MM.1S (cell line): ENCODE data around the gene PDZD8.

Experiments used
- DNase-seq: peaks from one replicate; pipeline ENCODE4 v3.0.0-alpha.2; 2015
- H2AFZ ChIP-seq: fragments of 300-600 bp; sonication (generic); 2 replicates; pipeline ENCODE4 v1.6.0; 2016; ENCODE audit warnings: antibody characterized with exemption, low read length
- H3F3A ChIP-seq: fragments of 300-600 bp; sonication (generic); 2 replicates; pipeline ENCODE4 v1.6.1; 2016; ENCODE audit warnings: mild to moderate bottlenecking, antibody characterized with exemption, low read length, moderate library complexity, mixed read lengths; ENCODE audit not compliant: insufficient read depth
- H3K27ac ChIP-seq: fragments of 300-600 bp; sonication (generic); 2 replicates; pipeline ENCODE4 v1.5.1; 2016; ENCODE audit warnings: mild to moderate bottlenecking, low read length
- H3K27me3 ChIP-seq: fragments of 300-600 bp; sonication (generic); replicated peaks from 2 replicates; pipeline ENCODE4 v1.6.0; 2016; ENCODE audit warnings: low read length; ENCODE audit not compliant: insufficient read depth
- H3K36me3 ChIP-seq: fragments of 300-600 bp; sonication (generic); replicated peaks from 2 replicates; pipeline ENCODE4 v1.6.1; 2016; ENCODE audit warnings: mild to moderate bottlenecking, low read length, mixed read lengths; ENCODE audit not compliant: insufficient read depth
- H3K4me1 ChIP-seq: fragments of 300-600 bp; sonication (generic); 2 replicates; pipeline ENCODE4 v1.6.1; 2016; ENCODE audit warnings: low read length, mixed read lengths
- H3K4me2 ChIP-seq: fragments of 300-600 bp; sonication (generic); 2 replicates; pipeline ENCODE4 v1.6.0; 2016; ENCODE audit warnings: low read depth, low read length
- H3K4me3 ChIP-seq: fragments of 300-600 bp; sonication (generic); 2 replicates; pipeline ENCODE4 v1.5.1; 2016; ENCODE audit warnings: low read length, mixed read lengths
- H3K79me2 ChIP-seq: fragments of 300-600 bp; sonication (generic); 2 replicates; pipeline ENCODE4 v1.6.1; 2016; ENCODE audit warnings: mixed run types, low read length, mixed read lengths
- H3K9ac ChIP-seq: fragments of 300-600 bp; sonication (generic); 2 replicates; pipeline ENCODE4 v1.6.1; 2016; ENCODE audit warnings: low read length, mixed read lengths
- H3K9me2 ChIP-seq: fragments of 300-600 bp; sonication (generic); replicated peaks from 2 replicates; pipeline ENCODE4 v1.6.1; 2016; ENCODE audit warnings: mild to moderate bottlenecking, low read length, mixed read lengths; ENCODE audit not compliant: insufficient read depth
- H3K9me3 ChIP-seq: fragments of 300-600 bp; sonication (generic); replicated peaks from 2 replicates; pipeline ENCODE4 v1.6.1; 2016; ENCODE audit warnings: mild to moderate bottlenecking, low read length, mixed read lengths; ENCODE audit not compliant: insufficient read depth
- H4K20me1 ChIP-seq: fragments of 300-600 bp; sonication (generic); 2 replicates; pipeline ENCODE4 v1.6.1; 2016; ENCODE audit warnings: mild to moderate bottlenecking, low read length, moderate library complexity, mixed read lengths; ENCODE audit not compliant: insufficient read depth
- EZH2 ChIP-seq: fragments of 300-600 bp; sonication (generic); optimal IDR thresholded peaks from 2 replicates; pipeline ENCODE3; 2017; ENCODE audit warnings: low read depth, mild to moderate bottlenecking, antibody characterized with exemption, low read length, mixed read lengths
- EZH2phosphoT487 ChIP-seq: fragments of 300-600 bp; sonication (generic); IDR thresholded peaks from 2 replicates; pipeline ENCODE4 v1.6.1; 2018; ENCODE audit warnings: antibody characterized with exemption, low read length
- TF ChIP-seq, protein P1 (sequence below): fragments of 300-600 bp; sonication (generic); IDR thresholded peaks from 2 replicates; pipeline ENCODE4 v1.5.1; 2016; ENCODE audit warnings: antibody characterized with exemption, low read length, mixed read lengths

Gene PDZD8

DNA sequence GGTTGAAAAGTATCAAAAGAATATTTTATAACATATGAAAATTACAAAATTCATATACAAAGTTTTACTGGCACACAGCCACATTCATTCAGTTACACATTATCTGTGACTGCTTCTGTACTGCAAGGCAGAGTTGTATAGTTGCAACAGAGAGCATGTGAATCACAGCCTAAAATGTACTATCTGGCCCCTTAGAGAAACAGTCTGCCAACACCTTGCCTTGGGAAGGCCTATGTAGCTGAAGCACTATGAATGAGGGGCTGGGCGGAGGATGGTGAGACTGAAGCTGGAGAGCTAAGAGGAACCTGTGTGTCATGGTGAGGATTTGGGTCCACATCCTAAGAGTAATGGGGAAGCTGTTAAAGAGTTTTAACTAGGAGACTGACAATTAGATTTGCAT, 35.7 kb downstream of the PDZD8 start:
- DNase-seq, result no peak
- no peaks in the 10 kb centered on the region for H3K9me3 ChIP-seq
- no peak for TF ChIP-seq EZH2phosphoT487
- H3K4me3 ChIP-seq, result no peak overlapping the region
- no peak overlapping the region for H3K9ac ChIP-seq
- no peak overlapping the region for H3K4me2 ChIP-seq
- no peaks in the 10 kb centered on the region for H3K27me3 ChIP-seq
- no peaks in the 10 kb centered on the region for H3K36me3 ChIP-seq
- H2AFZ ChIP-seq, result no peak overlapping the region
- no peak overlapping the region for H3K27ac ChIP-seq
- no peaks in the 10 kb centered on the region for H3K9me2 ChIP-seq
- H3F3A ChIP-seq, result no peaks in the 10 kb centered on the region
- H3K4me1 ChIP-seq, result no peaks in the 10 kb centered on the region
- H3K79me2 ChIP-seq, result peaks cover 31% of the 10 kb centered on the region
- no peaks in the 10 kb centered on the region for H4K20me1 ChIP-seq

DNA sequence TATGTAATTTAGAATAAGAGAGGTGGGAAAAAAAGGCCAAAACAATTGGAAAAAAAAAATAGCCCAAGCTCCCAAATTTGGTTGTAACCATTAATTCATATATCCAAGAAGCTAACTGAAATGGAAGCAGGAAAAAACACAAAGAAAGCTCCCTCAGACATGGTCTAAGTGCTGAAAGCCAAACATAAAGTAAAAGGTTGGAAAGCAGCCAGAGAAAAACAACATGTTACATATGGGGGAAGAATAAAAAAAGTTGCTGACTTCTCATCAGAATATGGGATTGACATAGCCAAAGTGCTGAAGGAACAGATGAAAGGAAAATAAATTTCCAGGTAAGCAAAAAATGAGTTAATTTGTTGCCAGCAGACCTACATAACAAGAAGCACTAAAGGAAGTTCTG, 40.3 kb downstream of the PDZD8 start:
- Histone ChIP-seq H3K9me2 (no peaks in the 10 kb centered on the region), H3F3A (no peaks in the 10 kb centered on the region), H3K27me3 (no peaks in the 10 kb centered on the region), H2AFZ (no peak overlapping the region), H3K4me2 (no peak overlapping the region), H3K4me3 (no peak overlapping the region), H3K36me3 (no peaks in the 10 kb centered on the region), H3K27ac (no peak overlapping the region), H3K9me3 (no peaks in the 10 kb centered on the region), H3K79me2 (peaks cover 23% of the 10 kb centered on the region), H3K4me1 (no peaks in the 10 kb centered on the region), H4K20me1 (no peaks in the 10 kb centered on the region), H3K9ac (no peak overlapping the region)
- DNase-seq, result no peak
- TF ChIP-seq EZH2phosphoT487, result no peak
- TF ChIP-seq, protein P1, sequence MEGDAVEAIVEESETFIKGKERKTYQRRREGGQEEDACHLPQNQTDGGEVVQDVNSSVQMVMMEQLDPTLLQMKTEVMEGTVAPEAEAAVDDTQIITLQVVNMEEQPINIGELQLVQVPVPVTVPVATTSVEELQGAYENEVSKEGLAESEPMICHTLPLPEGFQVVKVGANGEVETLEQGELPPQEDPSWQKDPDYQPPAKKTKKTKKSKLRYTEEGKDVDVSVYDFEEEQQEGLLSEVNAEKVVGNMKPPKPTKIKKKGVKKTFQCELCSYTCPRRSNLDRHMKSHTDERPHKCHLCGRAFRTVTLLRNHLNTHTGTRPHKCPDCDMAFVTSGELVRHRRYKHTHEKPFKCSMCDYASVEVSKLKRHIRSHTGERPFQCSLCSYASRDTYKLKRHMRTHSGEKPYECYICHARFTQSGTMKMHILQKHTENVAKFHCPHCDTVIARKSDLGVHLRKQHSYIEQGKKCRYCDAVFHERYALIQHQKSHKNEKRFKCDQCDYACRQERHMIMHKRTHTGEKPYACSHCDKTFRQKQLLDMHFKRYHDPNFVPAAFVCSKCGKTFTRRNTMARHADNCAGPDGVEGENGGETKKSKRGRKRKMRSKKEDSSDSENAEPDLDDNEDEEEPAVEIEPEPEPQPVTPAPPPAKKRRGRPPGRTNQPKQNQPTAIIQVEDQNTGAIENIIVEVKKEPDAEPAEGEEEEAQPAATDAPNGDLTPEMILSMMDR, result no peak
- no peak for TF ChIP-seq EZH2

DNA sequence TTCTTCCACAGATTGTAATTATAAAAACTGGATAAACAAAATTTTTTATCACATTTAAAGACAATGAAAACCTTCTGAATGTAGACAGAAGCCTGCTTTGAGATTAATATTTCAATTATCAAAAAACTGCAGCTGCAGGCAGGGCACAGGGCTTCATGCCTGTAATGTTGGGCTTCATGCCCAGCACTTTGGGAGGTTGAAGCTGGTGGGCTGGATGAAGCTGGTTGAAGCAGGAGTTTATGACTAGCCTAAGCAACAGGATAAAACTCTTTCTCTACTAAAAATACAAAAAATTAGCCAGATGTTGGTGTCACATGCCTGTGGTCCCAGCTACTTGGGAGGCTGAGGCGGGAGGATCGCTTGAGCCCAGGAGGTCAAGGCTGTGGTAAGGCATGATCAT, 41.2 kb downstream of the PDZD8 start:
- peaks cover 26% of the 10 kb centered on the region for H3K79me2 ChIP-seq
- no peak overlapping the region for H3K27ac ChIP-seq

DNA sequence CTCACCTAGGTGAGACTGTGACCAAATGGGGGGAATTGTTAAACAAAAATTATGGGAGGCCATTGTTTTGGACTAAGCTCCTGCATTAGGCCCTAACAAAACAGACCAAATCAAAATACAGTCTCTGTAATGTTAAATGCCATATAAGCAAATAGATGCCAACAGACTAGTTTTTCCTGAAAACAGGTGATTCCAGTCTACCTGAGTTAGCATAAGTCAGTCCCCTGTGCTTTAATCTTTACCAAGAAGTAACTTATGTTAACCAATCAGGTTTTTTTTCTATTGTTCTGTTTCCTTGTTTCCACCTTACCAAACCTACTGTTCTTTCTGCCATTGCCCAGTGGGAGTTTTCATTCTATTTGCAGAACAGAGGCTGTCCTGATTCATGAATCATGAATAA, 48.0 kb downstream of the PDZD8 start:
- H3K9ac ChIP-seq, result no peak overlapping the region
- no peak overlapping the region for H3K4me3 ChIP-seq
- H3K9me3 ChIP-seq, result no peaks in the 10 kb centered on the region
- TF ChIP-seq EZH2 (no peak), EZH2phosphoT487 (no peak)
- TF ChIP-seq, protein P1, result no peak
- no peaks in the 10 kb centered on the region for H3K27me3 ChIP-seq
- H3K4me2 ChIP-seq, result no peak overlapping the region
- H4K20me1 ChIP-seq, result no peaks in the 10 kb centered on the region
- no peak for DNase-seq
- no peaks in the 10 kb centered on the region for H3K36me3 ChIP-seq
- H3F3A ChIP-seq, result no peaks in the 10 kb centered on the region
- H3K27ac ChIP-seq, result no peak overlapping the region
- H3K4me1 ChIP-seq, result no peaks in the 10 kb centered on the region
- H3K9me2 ChIP-seq, result no peaks in the 10 kb centered on the region
- H2AFZ ChIP-seq, result no peak overlapping the region
- peaks cover 19% of the 10 kb centered on the region for H3K79me2 ChIP-seq

More for the DNA sequence above, 41.2 kb downstream of the PDZD8 start:
- H3K4me3 ChIP-seq, result no peak overlapping the region
- no peaks in the 10 kb centered on the region for H3K4me1 ChIP-seq
- no peak overlapping the region for H3K9ac ChIP-seq
- H3K27me3 ChIP-seq, result no peaks in the 10 kb centered on the region
- no peak overlapping the region for H2AFZ ChIP-seq
- H3K4me2 ChIP-seq, result no peak overlapping the region
- DNase-seq, result no peak
- TF ChIP-seq EZH2phosphoT487, result no peak
- TF ChIP-seq, protein P1, result no peak
- TF ChIP-seq EZH2, result no peak
- no peaks in the 10 kb centered on the region for H3K9me2 ChIP-seq
- H3K9me3 ChIP-seq, result no peaks in the 10 kb centered on the region
- no peaks in the 10 kb centered on the region for H3K36me3 ChIP-seq
- no peaks in the 10 kb centered on the region for H4K20me1 ChIP-seq
- H3F3A ChIP-seq, result no peaks in the 10 kb centered on the region
